Right lobe of liver (tissue), 4 donors: ENCODE measurements around the gene RPS14.

Source experiments
- POLR2A ChIP-seq: fragments of 450-650 bp; IDR thresholded peaks from one replicate; pipeline ENCODE4 v1.6.1; 2017; ENCODE audit warnings: antibody characterized with exemption, mild to moderate bottlenecking
- TF ChIP-seq, protein P1 (sequence below), 4 donors: fragments of 200-600 bp in 3 of 4; fragments of 450-650 bp in 1 of 4; IDR thresholded peaks; one replicate each; pipeline versions ENCODE4 v1.5.1 to v1.8.0; 2016 to 2022; ENCODE audit warnings: antibody characterized with exemption in 4 of 4, mild to moderate bottlenecking in 2 of 4
- donor health status: DM: no; HTN: no; CAD: no.
- donor health status: DM: no; HTN: no; CAD: no.
- donor health status: DM: no; HTN: yes; CAD: no.

- TF ChIP-seq, protein P1, sequence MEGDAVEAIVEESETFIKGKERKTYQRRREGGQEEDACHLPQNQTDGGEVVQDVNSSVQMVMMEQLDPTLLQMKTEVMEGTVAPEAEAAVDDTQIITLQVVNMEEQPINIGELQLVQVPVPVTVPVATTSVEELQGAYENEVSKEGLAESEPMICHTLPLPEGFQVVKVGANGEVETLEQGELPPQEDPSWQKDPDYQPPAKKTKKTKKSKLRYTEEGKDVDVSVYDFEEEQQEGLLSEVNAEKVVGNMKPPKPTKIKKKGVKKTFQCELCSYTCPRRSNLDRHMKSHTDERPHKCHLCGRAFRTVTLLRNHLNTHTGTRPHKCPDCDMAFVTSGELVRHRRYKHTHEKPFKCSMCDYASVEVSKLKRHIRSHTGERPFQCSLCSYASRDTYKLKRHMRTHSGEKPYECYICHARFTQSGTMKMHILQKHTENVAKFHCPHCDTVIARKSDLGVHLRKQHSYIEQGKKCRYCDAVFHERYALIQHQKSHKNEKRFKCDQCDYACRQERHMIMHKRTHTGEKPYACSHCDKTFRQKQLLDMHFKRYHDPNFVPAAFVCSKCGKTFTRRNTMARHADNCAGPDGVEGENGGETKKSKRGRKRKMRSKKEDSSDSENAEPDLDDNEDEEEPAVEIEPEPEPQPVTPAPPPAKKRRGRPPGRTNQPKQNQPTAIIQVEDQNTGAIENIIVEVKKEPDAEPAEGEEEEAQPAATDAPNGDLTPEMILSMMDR (IDR thresholded peaks at IDR 0.05): no peak
- TF ChIP-seq POLR2A: no peak
Measured at GRCh38 chr5:150397782-150398721, 51.5 kb downstream of the RPS14 start.
